GM12892 (cell line): ENCODE results near the gene KIF17.

Experiments
- DNase-seq: peaks from one replicate; pipeline ENCODE4 v3.0.0; 2011; ENCODE audit not compliant: insufficient read length
- FAIRE-seq: peaks from 2 replicates; lab custom pipeline; 2011; peaks lifted over from hg19 to GRCh38; lab: Jason Lieb, UNC
- POLR2A ChIP-seq: IDR thresholded peaks from 2 replicates; pipeline ENCODE4 v1.6.1; 2011; ENCODE audit warnings: low read depth, low read length, control low read depth
- POLR2AphosphoS5 ChIP-seq: IDR thresholded peaks from 2 replicates; pipeline ENCODE4 v1.6.1; 2011; ENCODE audit warnings: low read depth, low read length, control low read depth
- TAF1 ChIP-seq: IDR thresholded peaks from 2 replicates; pipeline ENCODE4 v1.6.1; 2011; ENCODE audit warnings: low read depth, mild to moderate bottlenecking, control low read depth, low read length, borderline replicate concordance

The KIF17 gene

GRCh38 chr1:20716232-20716631 lies 1.6 kb downstream of the KIF17 start:
- DNase-seq (no peak), FAIRE-seq (no peak)
- TF ChIP-seq POLR2AphosphoS5 (no peak), TAF1 (no peak), POLR2A (no peak)

GRCh38 chr1:20715406-20715805 lies 2.4 kb downstream of the KIF17 start:
- TF ChIP-seq TAF1: no peak
- no peak for TF ChIP-seq POLR2A
- no peak for FAIRE-seq

GRCh38 chr1:20713440-20713839 lies 4.4 kb downstream of the KIF17 start:
- FAIRE-seq: no peak
- TF ChIP-seq POLR2A: no peak
- TF ChIP-seq TAF1: no peak
- no peak for DNase-seq

More at GRCh38 chr1:20715406-20715805, 2.4 kb downstream of the KIF17 start:
- DNase-seq: no peak

GRCh38 chr1:20712215-20712577 lies 5.6 kb downstream of the KIF17 start:
- DNase-seq (no peak), FAIRE-seq (no peak)
- TF ChIP-seq TAF1 (no peak), POLR2A (no peak), POLR2AphosphoS5 (no peak)

- no peak for FAIRE-seq
- DNase-seq: no peak
- TF ChIP-seq POLR2AphosphoS5: no peak
- no peak for TF ChIP-seq TAF1
- no peak for TF ChIP-seq POLR2A
These were observed 6.3 kb downstream of the KIF17 start for GRCh38 chr1:20711285-20712214.

GRCh38 chr1:20710469-20711284 lies 7.1 kb downstream of the KIF17 start:
- DNase-seq (no peak), FAIRE-seq (no peak)
- TF ChIP-seq TAF1 (no peak), POLR2A (no peak), POLR2AphosphoS5 (no peak)

GRCh38 chr1:20709868-20710267 lies 7.9 kb downstream of the KIF17 start:
- no peak for DNase-seq
- no peak for FAIRE-seq

GRCh38 chr1:20708891-20709290 lies 8.9 kb downstream of the KIF17 start:
- TF ChIP-seq POLR2AphosphoS5 (no peak), POLR2A (no peak), TAF1 (no peak)
- FAIRE-seq: no peak
- no peak for DNase-seq

More at GRCh38 chr1:20709868-20710267, 7.9 kb downstream of the KIF17 start:
- no peak for TF ChIP-seq POLR2AphosphoS5
- no peak for TF ChIP-seq POLR2A
- TF ChIP-seq TAF1: no peak

- no peak for DNase-seq
- no peak for TF ChIP-seq TAF1
- no peak for TF ChIP-seq POLR2A
- TF ChIP-seq POLR2AphosphoS5: no peak
- no peak for FAIRE-seq
These were observed 9.8 kb downstream of the KIF17 start for GRCh38 chr1:20708057-20708456.

GRCh38 chr1:20706841-20707240 lies 11.0 kb downstream of the KIF17 start:
- no peak for TF ChIP-seq POLR2AphosphoS5
- TF ChIP-seq POLR2A: no peak
- TF ChIP-seq TAF1: no peak
- FAIRE-seq (no peak), DNase-seq (no peak)

- FAIRE-seq (no peak), DNase-seq (no peak)
- TF ChIP-seq POLR2A (no peak), POLR2AphosphoS5 (no peak), TAF1 (no peak)
These were observed 12.5 kb downstream of the KIF17 start for GRCh38 chr1:20705203-20705755.

- FAIRE-seq (no peak), DNase-seq (no peak)
- TF ChIP-seq TAF1 (no peak), POLR2A (no peak), POLR2AphosphoS5 (no peak)
These were observed 13.2 kb downstream of the KIF17 start for GRCh38 chr1:20704390-20705202.
